Type B pancreatic cell (in vitro differentiated cells): ENCODE data around the gene MGRN1. TPM values are rescaled to one million over a fixed set of nuclear protein-coding genes. Genes with fewer than 3 reads are reported as not detected.

Experiments used
- DNase-seq: peaks from one replicate; pipeline ENCODE4 v3.0.0; 2021; ENCODE audit warnings: mixed read lengths; ENCODE audit not compliant: unreplicated experiment; ENCODE audit errors: extremely low spot score
- H3K27ac Mint-ChIP-seq: 2 replicates; pipeline ENCODE4 v1.8.0; 2021; ENCODE audit warnings: mild to moderate bottlenecking, mixed read lengths
- H3K27me3 Mint-ChIP-seq: 2 replicates; pipeline ENCODE4 v1.8.0; 2021; ENCODE audit warnings: mixed read lengths
- H3K36me3 Mint-ChIP-seq: 2 replicates; pipeline ENCODE4 v1.8.0; 2021; ENCODE audit warnings: mixed read lengths
- H3K4me1 Mint-ChIP-seq: one replicate; pipeline ENCODE4 v1.8.0; 2021; ENCODE audit warnings: mixed read lengths; ENCODE audit not compliant: unreplicated experiment
- H3K4me3 Mint-ChIP-seq: 2 replicates; pipeline ENCODE4 v1.8.0; 2021; ENCODE audit warnings: mild to moderate bottlenecking, mixed read lengths
- H3K9me3 Mint-ChIP-seq: 2 replicates; pipeline ENCODE4 v1.8.0; 2021; ENCODE audit warnings: mixed read lengths
- total RNA-seq: library from RNA; stranded (reverse); gene quantifications from 2 replicates; pipeline ENCODE4 v1.2.1, GENCODE V29; 2021; ENCODE audit warnings: low replicate concordance
- TF ChIP-seq, protein P1 (sequence below): fragments of 200-600 bp; sonication (generic); conservative IDR thresholded peaks from 2 replicates; pipeline ENCODE4 v1.5.0; 2021; ENCODE audit warnings: antibody characterized with exemption, mild to moderate bottlenecking

The MGRN1 gene
- total RNA-seq, 1 donor from 2014 or later, result 88.6 TPM

DNA sequence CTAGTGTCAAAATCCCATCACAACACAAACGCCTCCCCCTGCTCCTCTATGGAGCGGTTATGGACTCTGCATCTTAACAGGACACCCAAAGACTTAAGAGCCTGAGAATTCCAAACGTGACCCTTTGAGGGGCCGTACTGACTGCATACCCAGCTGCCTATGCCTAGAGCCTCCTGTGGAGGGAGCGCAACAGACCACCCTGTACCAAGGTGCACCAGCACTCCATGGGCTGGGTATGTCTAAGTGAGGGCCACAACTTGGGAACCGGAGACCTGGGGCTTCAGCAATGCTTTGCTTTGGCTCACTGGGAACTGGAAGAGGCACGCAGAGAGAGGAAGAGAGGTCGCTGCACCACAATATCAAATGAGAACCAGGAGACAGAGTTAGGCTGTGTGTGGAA is 104.0 kb downstream of the MGRN1 start:
- Mint-ChIP-seq H3K4me1 (peaks cover 8% of the 10 kb centered on the region), H3K27ac (no peak overlapping the region), H3K9me3 (no peaks in the 10 kb centered on the region), H3K4me3 (no peak overlapping the region), H3K36me3 (no peaks in the 10 kb centered on the region), H3K27me3 (no peaks in the 10 kb centered on the region)
- TF ChIP-seq, protein P1, sequence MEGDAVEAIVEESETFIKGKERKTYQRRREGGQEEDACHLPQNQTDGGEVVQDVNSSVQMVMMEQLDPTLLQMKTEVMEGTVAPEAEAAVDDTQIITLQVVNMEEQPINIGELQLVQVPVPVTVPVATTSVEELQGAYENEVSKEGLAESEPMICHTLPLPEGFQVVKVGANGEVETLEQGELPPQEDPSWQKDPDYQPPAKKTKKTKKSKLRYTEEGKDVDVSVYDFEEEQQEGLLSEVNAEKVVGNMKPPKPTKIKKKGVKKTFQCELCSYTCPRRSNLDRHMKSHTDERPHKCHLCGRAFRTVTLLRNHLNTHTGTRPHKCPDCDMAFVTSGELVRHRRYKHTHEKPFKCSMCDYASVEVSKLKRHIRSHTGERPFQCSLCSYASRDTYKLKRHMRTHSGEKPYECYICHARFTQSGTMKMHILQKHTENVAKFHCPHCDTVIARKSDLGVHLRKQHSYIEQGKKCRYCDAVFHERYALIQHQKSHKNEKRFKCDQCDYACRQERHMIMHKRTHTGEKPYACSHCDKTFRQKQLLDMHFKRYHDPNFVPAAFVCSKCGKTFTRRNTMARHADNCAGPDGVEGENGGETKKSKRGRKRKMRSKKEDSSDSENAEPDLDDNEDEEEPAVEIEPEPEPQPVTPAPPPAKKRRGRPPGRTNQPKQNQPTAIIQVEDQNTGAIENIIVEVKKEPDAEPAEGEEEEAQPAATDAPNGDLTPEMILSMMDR, result no peak
- DNase-seq, result no peak

DNA sequence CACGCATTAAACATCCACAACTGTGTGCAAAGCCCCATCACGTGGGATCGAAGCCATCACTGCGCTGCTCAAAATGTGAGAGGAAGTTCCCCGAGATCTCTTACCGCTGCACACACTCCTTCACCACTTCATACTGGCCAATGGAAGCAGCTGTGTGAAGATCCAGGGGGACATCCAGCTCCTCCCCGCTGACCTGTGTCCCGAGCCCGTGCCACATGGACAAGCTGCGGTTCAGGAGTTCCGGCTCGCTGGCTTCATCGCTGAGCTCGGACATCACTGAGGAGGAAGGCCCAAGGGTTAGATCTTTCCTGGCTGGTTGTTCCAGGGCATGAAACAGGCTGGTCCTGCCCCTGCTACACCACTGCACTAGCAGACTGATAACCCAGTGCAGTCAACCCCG is 105.2 kb downstream of the MGRN1 start:
- Mint-ChIP-seq H3K36me3 (no peaks in the 10 kb centered on the region), H3K27me3 (no peaks in the 10 kb centered on the region), H3K4me1 (peaks cover 8% of the 10 kb centered on the region), H3K4me3 (no peak overlapping the region), H3K9me3 (no peaks in the 10 kb centered on the region), H3K27ac (no peak overlapping the region)
- no peak for DNase-seq
- TF ChIP-seq, protein P1, result no peak

DNA sequence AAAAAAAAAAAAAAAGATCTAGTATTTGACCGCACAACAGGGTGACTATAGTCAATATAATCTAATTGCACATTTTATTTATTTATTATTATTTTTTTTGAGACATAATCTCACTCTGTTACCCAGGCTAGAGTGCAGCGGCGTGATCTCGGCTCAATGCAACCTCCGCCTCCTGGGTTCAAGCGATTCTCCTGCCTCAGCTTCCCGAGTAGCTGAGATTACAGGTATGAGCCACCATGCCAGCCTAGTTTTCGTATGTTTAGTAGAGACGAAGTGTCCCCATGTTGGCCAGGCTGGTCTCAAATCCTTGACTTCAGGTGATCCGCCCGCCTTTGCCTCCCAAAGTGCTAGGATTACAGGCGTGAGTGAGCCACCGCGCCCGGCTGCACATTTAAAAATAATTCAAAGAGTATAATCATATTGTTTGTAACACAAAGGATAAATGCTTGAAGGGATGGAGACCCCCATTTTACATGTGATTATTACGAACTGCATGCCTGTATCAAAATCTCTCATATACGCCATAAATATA is 108.7 kb downstream of the MGRN1 start:
- Mint-ChIP-seq H3K27ac (peak overlapping the region; percentile 97), H3K4me3 (peak overlapping the region; percentile 97), H3K27me3 (peaks cover 4% of the 10 kb centered on the region), H3K36me3 (no peaks in the 10 kb centered on the region), H3K4me1 (peaks cover 8% of the 10 kb centered on the region), H3K9me3 (no peaks in the 10 kb centered on the region)
- TF ChIP-seq, protein P1, result no peak
- no peak for DNase-seq

DNA sequence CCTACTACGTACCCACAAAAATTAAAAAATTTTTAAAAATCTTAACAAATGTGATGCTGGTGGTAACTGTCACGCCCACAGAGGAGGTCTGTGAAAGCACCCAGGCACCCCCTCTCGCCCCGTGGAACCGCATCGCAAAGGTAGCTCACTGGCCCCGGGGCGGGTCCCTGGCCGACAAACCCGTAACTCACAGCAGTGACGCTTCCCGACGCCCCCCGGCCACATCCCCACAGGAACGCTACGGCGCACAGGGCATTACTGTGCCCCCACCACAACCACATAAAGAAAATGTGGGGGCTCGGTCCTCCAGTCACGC is 109.1 kb downstream of the MGRN1 start:
- TF ChIP-seq, protein P1, result no peak
- Mint-ChIP-seq H3K27me3 (peaks cover 4% of the 10 kb centered on the region), H3K9me3 (no peaks in the 10 kb centered on the region), H3K36me3 (no peaks in the 10 kb centered on the region), H3K27ac (peak overlapping the region; percentile 97), H3K4me3 (peak overlapping the region; percentile 97), H3K4me1 (peaks cover 8% of the 10 kb centered on the region)
- DNase-seq, result no peak

DNA sequence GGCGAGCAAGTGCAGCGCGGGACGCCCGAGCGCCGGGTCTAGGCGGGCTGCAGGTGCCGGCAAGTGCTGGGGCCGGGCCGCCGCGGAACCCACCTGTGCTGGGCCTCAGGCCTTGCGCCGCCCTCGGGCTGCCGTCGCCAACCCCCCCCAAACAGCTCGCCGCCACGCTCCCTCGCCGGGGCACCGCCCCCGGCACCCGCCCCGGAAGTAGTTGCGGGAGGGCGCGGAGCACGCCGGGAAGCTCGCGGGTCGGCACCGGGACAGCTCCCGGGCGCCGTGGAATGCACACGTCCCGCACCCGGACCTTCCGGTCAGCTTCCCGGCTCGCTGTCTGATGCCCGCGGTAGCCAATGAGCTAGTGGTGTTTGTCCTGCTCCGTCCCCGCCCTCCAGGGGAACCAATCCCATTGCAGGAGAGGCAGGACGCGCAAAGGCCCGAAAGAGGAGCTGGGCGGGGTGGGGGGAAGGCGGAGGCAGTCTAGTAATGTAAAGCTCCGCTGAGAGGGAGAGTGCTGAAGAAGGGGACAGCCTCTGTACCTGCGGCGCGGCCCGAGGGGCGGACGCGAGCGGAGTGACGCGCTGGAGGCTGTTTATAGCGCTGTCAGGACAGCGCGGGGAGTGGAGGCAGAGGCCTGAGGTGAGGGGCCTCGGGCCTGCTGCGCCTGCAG is 109.6 kb downstream of the MGRN1 start, which contains the start of the genes ANKS3 and DNAAF8:
Gene ANKS3 (minus strand): TSS at position 209 of the 667 bp plus-strand sequence. CDS start 4,122 bp downstream, outside the sequence.
Gene DNAAF8 (plus strand): TSS at position 475 of the 667 bp plus-strand sequence. CDS start 1,978 bp downstream, outside the sequence.
- TF ChIP-seq, protein P1, result no peak
- peaks cover 4% of the 10 kb centered on the region for H3K27me3 Mint-ChIP-seq
- DNase-seq, result peak; percentile 95
- H3K27ac Mint-ChIP-seq, result peak within 1 kb of the TSS; percentile 97
- H3K9me3 Mint-ChIP-seq, result no peaks in the 10 kb centered on the region
- peak within 1 kb of the TSS; percentile 97 for H3K4me3 Mint-ChIP-seq
- H3K4me1 Mint-ChIP-seq, result peaks cover 8% of the 10 kb centered on the region
- H3K36me3 Mint-ChIP-seq, result no peaks in the 10 kb centered on the region
